Superior temporal gyrus (tissue), 1 donor: ENCODE data around the gene KRT5.
"Not testable (repeated sequence)": the region's sequence is repeated elsewhere in the genome, so short reads cannot be mapped to it uniquely, and the experiment has no call there.

ENCODE experiments used
- DNase-seq: peaks from one replicate; pipeline ENCODE4 v3.0.0-alpha.2; 2016; ENCODE audit errors: extremely low spot score

Gene KRT5

GRCh38 chr12:52494100-52494499, 26.1 kb downstream of the KRT5 start:
- DNase-seq, result no peak

GRCh38 chr12:52493172-52493571, 27.0 kb downstream of the KRT5 start, which contains the start of gene KRT6A:
Gene KRT6A (minus strand): TSS chr12:52493257. CDS start chr12:52493188, 69 bp downstream.
- DNase-seq, result no peak

- DNase-seq, result not testable (repeated sequence)
Measured at GRCh38 chr12:52492405-52492804, 27.8 kb downstream of the KRT5 start.

GRCh38 chr12:52491495-52491894, 28.7 kb downstream of the KRT5 start:
- DNase-seq, result not testable (repeated sequence)

- DNase-seq, result no peak
Measured at GRCh38 chr12:52488736-52489135, 31.5 kb downstream of the KRT5 start.

GRCh38 chr12:52487744-52488443, 32.3 kb downstream of the KRT5 start:
- not testable (repeated sequence) for DNase-seq

GRCh38 chr12:52487211-52487610, 33.0 kb downstream of the KRT5 start:
- DNase-seq, result no peak

GRCh38 chr12:52486166-52487105, 33.8 kb downstream of the KRT5 start:
- no peak for DNase-seq

GRCh38 chr12:52480073-52480472, 40.1 kb downstream of the KRT5 start:
- no peak for DNase-seq

GRCh38 chr12:52477651-52478050, 42.5 kb downstream of the KRT5 start:
- DNase-seq, result no peak

GRCh38 chr12:52474212-52474611, 46.0 kb downstream of the KRT5 start:
- DNase-seq, result no peak

GRCh38 chr12:52473768-52474167, 46.4 kb downstream of the KRT5 start, which contains the start of gene KRT6C:
Gene KRT6C (minus strand): TSS chr12:52473805. CDS start chr12:52473737, 68 bp downstream.
- no peak for DNase-seq

GRCh38 chr12:52469853-52470252, 50.3 kb downstream of the KRT5 start:
- no peak for DNase-seq

GRCh38 chr12:52464897-52465296, 55.3 kb downstream of the KRT5 start:
- DNase-seq, result no peak
